Mammary epithelial cell (primary cell): ENCODE data around the gene ARHGEF3.

ENCODE experiments used
- CTCF ChIP-seq, 2 donors: IDR thresholded peaks in 1 of 2; conservative IDR thresholded peaks in 1 of 2; 2 replicates each; pipeline ENCODE4 v1.5.1; 2011 to 2012; ENCODE audit warnings: inconsistent platforms in 2 of 2, low read length in 2 of 2, mild to moderate bottlenecking in 2 of 2, control low read depth in 1 of 2, low read depth in 1 of 2; ENCODE audit not compliant: insufficient read depth in 1 of 2; ENCODE audit errors: extremely low read depth in 1 of 2
- EZH2 ChIP-seq: IDR thresholded peaks from 2 replicates; pipeline ENCODE4 v1.6.1; 2012; ENCODE audit warnings: low read length, inconsistent platforms, borderline replicate concordance

- TF ChIP-seq CTCF (conservative IDR thresholded peaks at IDR 0.05 in 1 of 2, IDR thresholded peaks at IDR 0.05 in 1 of 2; ENCODE audit: extremely low read depth in 1 of 2, insufficient read depth in 1 of 2, low read depth in 1 of 2, low read length in 2 of 2) (no peak), EZH2 (no peak)
Measured at GRCh38 chr3:56781762-56782161, 20.0 kb downstream of the ARHGEF3 start.
